Colonic mucosa (tissue), 4 donors: ENCODE measurements around the gene CNR2. TPM values are rescaled to one million over a fixed set of nuclear protein-coding genes. Genes with fewer than 3 reads are reported as not detected.
"Not testable (repeated sequence)": the region's sequence is repeated elsewhere in the genome, so short reads cannot be mapped to it uniquely, and the experiment has no call there.

ENCODE experiments used
- DNase-seq: peaks from one replicate; pipeline ENCODE4 v3.0.0-alpha.2; 2020
- H3K27ac ChIP-seq: fragments of 200-600 bp; one replicate; pipeline ENCODE4 v1.8.0; 2021
- H3K27me3 ChIP-seq: fragments of 200-600 bp; one replicate; pipeline ENCODE4 v1.8.0; 2021
- H3K36me3 ChIP-seq: fragments of 200-600 bp; one replicate; pipeline ENCODE4 v1.8.0; 2021
- H3K4me1 ChIP-seq: fragments of 200-600 bp; one replicate; pipeline ENCODE4 v1.8.0; 2021; ENCODE audit warnings: mild to moderate bottlenecking
- H3K4me3 ChIP-seq: fragments of 200-600 bp; one replicate; pipeline ENCODE4 v1.8.0; 2021
- H3K9ac ChIP-seq, 2 donors: one replicate each; pipeline ENCODE4 v1.7.0; 2013; ENCODE audit warnings: control low read depth in 2 of 2, low read depth in 2 of 2, low read length in 2 of 2
- H3K9me3 ChIP-seq: fragments of 200-600 bp; one replicate; pipeline ENCODE4 v1.8.0; 2021
- CTCF ChIP-seq: fragments of 200-600 bp; IDR thresholded peaks from one replicate; pipeline ENCODE4 v1.8.0; 2022; ENCODE audit warnings: antibody characterized with exemption, mild to moderate bottlenecking
- intact Hi-C: fragments of 100-400 bp; cut with DNase I; formaldehyde crosslinking; loops from one replicate; pipeline ENCODE4 v1.14.1; 2022
- total RNA-seq, 2 donors: library from RNA; stranded (reverse); fragmentation: NEBNext Ultra II Directional in 1 of 2; extraction: Animal tissue kit (Norgen Biotek cat#: 25700) in 1 of 2; gene quantifications; one replicate each; pipeline ENCODE4 v1.2.1, GENCODE V29; 2021
- donor health status: healthy.
- donor health status: DM: no; HTN: no; CAD: no.
- donor health status: DM: no; HTN: no; CAD: no.

Gene CNR2
- under 1 TPM; 0.12 to 0.13 TPM for total RNA-seq

GRCh38 chr1:23913212-23913880 is at the start of gene CNR2:
CNR2 (minus strand) TSS chr1:23913362; CDS start chr1:23875617, 37,745 bp downstream.
- no peak for TF ChIP-seq CTCF
- intact Hi-C loops, result no loop called here
- Histone ChIP-seq H3K36me3 (no peaks in the 10 kb centered on the region), H3K9ac (peak within 1 kb of the TSS in 1 of 2 donors; percentile 56), H3K4me1 (no peaks in the 10 kb centered on the region), H3K4me3 (no peak within 1 kb of the TSS), H3K27ac (no peak within 1 kb of the TSS), H3K27me3 (no peaks in the 10 kb centered on the region), H3K9me3 (no peaks in the 10 kb centered on the region)
- no peak for DNase-seq

GRCh38 chr1:23960291-23961020 is 47.3 kb upstream of the CNR2 start:
- no peak for TF ChIP-seq CTCF
- Histone ChIP-seq H3K27me3 (no peaks in the 10 kb centered on the region), H3K4me1 (peaks cover 3% of the 10 kb centered on the region), H3K36me3 (no peaks in the 10 kb centered on the region), H3K27ac (peak overlapping the region; percentile 97), H3K9ac (peak overlapping the region; percentile 71 to 99), H3K9me3 (no peaks in the 10 kb centered on the region), H3K4me3 (peak overlapping the region; percentile 71)
- intact Hi-C loops, result no loop called here
- DNase-seq, result no peak

GRCh38 chr1:23959461-23960290 is 46.5 kb upstream of the CNR2 start, which contains the start of gene PNRC2:
PNRC2 (plus strand) TSS chr1:23959828; CDS start chr1:23961458, 1,630 bp downstream.
- H3K36me3 ChIP-seq, result no peaks in the 10 kb centered on the region
- H3K4me1 ChIP-seq, result no peaks in the 10 kb centered on the region
- no peaks in the 10 kb centered on the region for H3K9me3 ChIP-seq
- peak; percentile 97 for DNase-seq
- no peak for TF ChIP-seq CTCF
- H3K4me3 ChIP-seq, result peak within 1 kb of the TSS; percentile 71
- peak within 1 kb of the TSS; percentile 71 to 99 for H3K9ac ChIP-seq
- peak within 1 kb of the TSS; percentile 97 for H3K27ac ChIP-seq
- intact Hi-C loops, result loop anchor here (5.0 kb wide), 1 partner anchor 68 kb away; no protein-coding TSS in a partner anchor
- H3K27me3 ChIP-seq, result no peaks in the 10 kb centered on the region

GRCh38 chr1:23958810-23959460 is 45.8 kb upstream of the CNR2 start:
- peak overlapping the region; percentile 70 to 99 for H3K9ac ChIP-seq
- no peaks in the 10 kb centered on the region for H3K9me3 ChIP-seq
- H3K4me1 ChIP-seq, result no peaks in the 10 kb centered on the region
- no peak for TF ChIP-seq CTCF
- peak overlapping the region; percentile 97 for H3K27ac ChIP-seq
- intact Hi-C loops, result loop anchor here (5.0 kb wide), 1 partner anchor 68 kb away; no protein-coding TSS in a partner anchor
- peak; percentile 93 for DNase-seq
- no peaks in the 10 kb centered on the region for H3K36me3 ChIP-seq
- no peaks in the 10 kb centered on the region for H3K27me3 ChIP-seq
- peak overlapping the region; percentile 71 for H3K4me3 ChIP-seq

- not testable (repeated sequence) for H3K4me1 ChIP-seq
- intact Hi-C loops, result loop anchor here (5.0 kb wide), 1 partner anchor 69 kb away; no protein-coding TSS in a partner anchor
- DNase-seq, result peak; percentile 43
These were observed 45.1 kb upstream of the CNR2 start for GRCh38 chr1:23958040-23958809.

More at GRCh38 chr1:23958040-23958809, 45.1 kb upstream of the CNR2 start:
- Histone ChIP-seq H3K4me3 (peak overlapping the region; percentile 71), H3K27ac (peak overlapping the region; percentile 97), H3K9ac (peak overlapping the region; percentile 70 to 99)
- not testable (repeated sequence) for H3K9me3 ChIP-seq, H3K27me3 ChIP-seq, H3K36me3 ChIP-seq
